HepG2 (cell line): ENCODE results near the gene TRIM9. TPM values are rescaled to one million over a fixed set of nuclear protein-coding genes. Genes with fewer than 3 reads are reported as not detected.

Source experiments
- ATAC-seq: fragments of 200-7000 bp; cut with Tn5 transposase; 3 replicates; pipeline ENCODE4 v1.9.1; 2020; ENCODE audit warnings: mild to moderate bottlenecking, moderate library complexity
- BruUV-seq: library from RNA; stranded (reverse); fragments of 400-500 nt; replicated peaks from 2 replicates; lab custom pipeline; 2021; lab: Mats Ljungman, UMichigan
- CTCF ChIA-PET: fragments of 300-600 bp; formaldehyde crosslinking; extraction: SDS; loops from one replicate; lab custom pipeline; 2021; ENCODE audit warnings: low total read pairs, inconsistent platforms, low intra/inter-chr PET ratio; lab: Yijun Ruan, JAX
- POLR2A ChIA-PET: fragments of 350-600 bp; sonication (Branson Sonifier 250); formaldehyde crosslinking; loops from one replicate; lab custom pipeline; 2020; ENCODE audit warnings: antibody characterized with exemption, inconsistent platforms; lab: Yijun Ruan, JAX
- DNase-seq: peaks from one replicate; pipeline ENCODE4 v3.0.0-alpha.2; 2015; ENCODE audit warnings: low spot score
- FAIRE-seq: peaks from 3 replicates; lab custom pipeline; 2011; peaks lifted over from hg19 to GRCh38; lab: Jason Lieb, UNC
- H2AFZ ChIP-seq: one replicate; pipeline ENCODE4 v1.6.1; 2011; ENCODE audit warnings: low read length, inconsistent platforms
- H3K27ac ChIP-seq: fragments of 300-600 bp; 3 replicates; pipeline ENCODE4 v1.8.0; 2011; ENCODE audit warnings: mixed run types, mild to moderate bottlenecking, mixed read lengths, low read length, inconsistent platforms; ENCODE audit not compliant: insufficient read depth; ENCODE audit errors: extremely low read length
- H3K27me3 ChIP-seq, 2 experiments: fragments of 200-600 bp in 1 of 2; 2 replicates in 1 of 2; 3 replicates in 1 of 2; pipeline versions ENCODE4 v1.6.0 to v1.8.0; 2011; ENCODE audit warnings: low read length in 2 of 2, mild to moderate bottlenecking in 2 of 2, moderate library complexity in 2 of 2, inconsistent platforms in 1 of 2; ENCODE audit not compliant: insufficient read depth in 2 of 2, control insufficient read depth in 1 of 2
- H3K36me3 ChIP-seq, 2 experiments: fragments of 200-600 bp in 1 of 2; replicated peaks in 1 of 2; 2 replicates in 1 of 2; 3 replicates in 1 of 2; pipeline versions ENCODE4 v1.5.1 to v1.8.0; 2011; ENCODE audit warnings: low read length in 2 of 2, inconsistent platforms in 1 of 2; ENCODE audit not compliant: insufficient read depth in 2 of 2, control insufficient read depth in 1 of 2
- H3K4me1 ChIP-seq: 2 replicates; pipeline ENCODE4 v1.5.1; 2012; ENCODE audit warnings: low read length, inconsistent platforms; ENCODE audit not compliant: insufficient read depth
- H3K4me2 ChIP-seq: 2 replicates; pipeline ENCODE4 v1.6.0; 2011; ENCODE audit warnings: low read depth, low read length, inconsistent platforms
- H3K4me3 ChIP-seq, 3 experiments: fragments of 200-600 bp in 1 of 3; sonication (generic), shearing (Covaris generic) in 1 of 3; replicated peaks in 1 of 3; 2 replicates each; pipeline ENCODE4 v1.5.1; 2011 to 2016; ENCODE audit warnings: low read length in 3 of 3, inconsistent platforms in 2 of 3, low read depth in 2 of 3, mild to moderate bottlenecking in 2 of 3, control low read depth in 1 of 3, mixed read lengths in 1 of 3; ENCODE audit not compliant: insufficient read depth in 1 of 3
- H3K79me2 ChIP-seq: one replicate; pipeline ENCODE4 v1.6.1; 2011; ENCODE audit warnings: low read length, inconsistent platforms; ENCODE audit not compliant: insufficient read depth
- H3K9ac ChIP-seq: 2 replicates; pipeline ENCODE4 v1.6.0; 2011; ENCODE audit warnings: mild to moderate bottlenecking, low read depth, low read length, inconsistent platforms; ENCODE audit not compliant: insufficient read depth
- H3K9me3 ChIP-seq: 2 replicates; pipeline ENCODE4 v1.5.1; 2012; ENCODE audit warnings: mild to moderate bottlenecking, low read length
- H4K20me1 ChIP-seq: 2 replicates; pipeline ENCODE4 v1.6.0; 2011; ENCODE audit warnings: inconsistent platforms, mild to moderate bottlenecking, low read length, moderate library complexity; ENCODE audit not compliant: insufficient read depth
- ELF1 ChIP-seq: sonication (generic); formaldehyde crosslinking; IDR thresholded peaks from 2 replicates; pipeline ENCODE4 v1.4.0; 2020; ENCODE audit warnings: missing genetic modification reagents
- ERF ChIP-seq: IDR thresholded peaks from 2 replicates; pipeline ENCODE4 v1.6.1; 2018; ENCODE audit warnings: missing biosample characterization, missing genetic modification reagents
- EZH2 ChIP-seq: conservative IDR thresholded peaks from 2 replicates; pipeline ENCODE4 v1.6.1; 2012; ENCODE audit warnings: mild to moderate bottlenecking, low read depth, low read length, moderate library complexity
- MEIS2 ChIP-seq: sonication (generic); formaldehyde crosslinking; IDR thresholded peaks from 2 replicates; pipeline ENCODE4 v1.9.0; 2021; ENCODE audit warnings: mild to moderate bottlenecking, missing genetic modification reagents
- PHF21A ChIP-seq: sonication (generic); formaldehyde crosslinking; IDR thresholded peaks from 2 replicates; pipeline ENCODE4 v1.5.0; 2020; ENCODE audit warnings: mild to moderate bottlenecking, missing genetic modification reagents
- ZFP37 ChIP-seq: sonication (generic); formaldehyde crosslinking; IDR thresholded peaks from 2 replicates; pipeline ENCODE4 v1.4.0; 2020; ENCODE audit warnings: missing genetic modification reagents, borderline replicate concordance
- ZNF101 ChIP-seq: sonication (generic); formaldehyde crosslinking; IDR thresholded peaks from 2 replicates; pipeline ENCODE4 v1.4.0; 2020; ENCODE audit warnings: mild to moderate bottlenecking, low read depth, missing genetic modification reagents, borderline replicate concordance
- ZNF670 ChIP-seq: sonication (generic); formaldehyde crosslinking; IDR thresholded peaks from 2 replicates; pipeline ENCODE4 v1.8.0; 2022; ENCODE audit warnings: mild to moderate bottlenecking, missing genetic modification reagents, borderline replicate concordance
- ZSCAN20 ChIP-seq: sonication (generic); formaldehyde crosslinking; IDR thresholded peaks from 2 replicates; pipeline ENCODE4 v1.4.0; 2020; ENCODE audit warnings: missing genetic modification reagents, mild to moderate bottlenecking, borderline replicate concordance
- WGBS: methylation state at CpG from one replicate; pipeline ENCODE4 v1.1.6; 2017; ENCODE audit warnings: low lambda C conversion rate; 5-methylcytosine and 5-hydroxymethylcytosine counted together
- in situ Hi-C: cut with HindIII; loops from 2 replicates; pipeline ENCODE4 v1.10.0; 2017; ENCODE audit warnings: low pct_unique_long_range_greater_than_20kb; ENCODE audit not compliant: extremely low pct_ligation_motif_present
- intact Hi-C: fragments of 100-400 bp; cut with micrococcal nuclease; formaldehyde crosslinking; loops from one replicate; pipeline ENCODE4 v1.10.0; 2022; ENCODE audit not compliant: unreplicated experiment
- polyA plus RNA-seq, 8 experiments: library from polyadenylated mRNA; depleted of rRNA in 3 of 8; stranded (reverse) in 7 of 8; unstranded in 1 of 8; fragments of >200 nt; fragmentation: Illumina TruSeq in 4 of 8; extraction: Trizol in 4 of 8; gene quantifications; 2 replicates each; pipeline versions ENCODE4 v1.2.1 to v1.2.3, GENCODE V29; 2011 to 2016; ENCODE audit warnings: low read depth in 4 of 8, missing spikeins in 1 of 8, mixed read lengths in 1 of 8; ENCODE audit not compliant: insufficient read depth in 1 of 8
- total RNA-seq, 5 experiments: library from RNA; depleted of rRNA; stranded (reverse); fragments of >200 nt; fragmentation: Illumina TruSeq; extraction: Trizol; gene quantifications; 2 replicates each; pipeline ENCODE4 v1.2.3, GENCODE V29; 2016; ENCODE audit warnings: low read depth in 1 of 5
- TF ChIP-seq, protein P1 (sequence below): fragments of 450-650 bp; IDR thresholded peaks from 2 replicates; pipeline ENCODE4 v1.6.1; 2017
- TF ChIP-seq, protein P2 (sequence below): sonication (generic); formaldehyde crosslinking; IDR thresholded peaks from 2 replicates; pipeline ENCODE4 v1.8.1; 2022; ENCODE audit warnings: low read depth, mild to moderate bottlenecking, missing genetic modification reagents
- TF ChIP-seq, protein P3 (sequence below): sonication (generic); formaldehyde crosslinking; IDR thresholded peaks from 2 replicates; pipeline ENCODE4; 2020; ENCODE audit warnings: missing genetic modification reagents, mild to moderate bottlenecking, borderline replicate concordance

Gene TRIM9
- total and polyA plus RNA-seq, 2 of the 13 experiments (the other 11 are each of a cell fraction or from before 2014, with no cell fraction given) = 0.04 to 0.07 TPM

DNA sequence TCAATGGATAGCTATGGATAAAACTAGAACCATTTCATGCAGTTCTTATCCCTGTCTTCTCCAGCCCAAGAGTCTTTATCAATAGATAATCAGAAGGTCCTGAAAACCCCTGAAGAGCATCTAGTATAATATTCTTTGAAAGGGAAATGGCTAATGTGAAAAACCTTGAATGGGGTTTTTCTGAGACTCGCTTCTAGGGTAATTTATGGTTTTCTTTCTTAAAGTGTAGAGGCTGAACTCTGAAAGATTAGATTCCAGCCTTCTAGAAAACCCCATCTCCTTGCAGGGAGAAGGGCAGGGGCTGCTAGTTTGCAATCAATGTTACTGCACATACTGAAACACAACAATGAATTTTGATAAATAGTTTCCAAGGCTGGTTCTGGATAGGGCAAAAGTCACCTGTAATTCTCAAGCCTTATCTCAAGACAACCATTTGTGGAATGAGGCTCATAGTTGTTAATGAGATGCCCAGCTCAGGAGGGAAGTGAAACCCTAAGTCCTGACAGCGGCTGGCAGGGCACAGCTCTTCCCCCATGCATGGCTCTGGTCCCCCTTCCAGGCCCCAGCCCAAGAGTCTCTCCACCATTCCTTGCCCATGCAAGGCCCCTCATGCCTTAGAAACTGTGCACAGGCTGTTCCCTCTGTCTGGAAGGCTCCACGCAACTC lies 116.9 kb downstream of the TRIM9 start:
- intact Hi-C loops = no loop called here
- CTCF ChIA-PET = no interaction called here

More for the DNA sequence above, 116.9 kb downstream of the TRIM9 start:
- POLR2A ChIA-PET = no interaction called here
- no peaks in the 10 kb centered on the region for H3K36me3 ChIP-seq
- FAIRE-seq = no peak
- H3K4me2 ChIP-seq = no peak overlapping the region
- no TSS peak for BruUV-seq
- no peak overlapping the region for H2AFZ ChIP-seq
- H3K9ac ChIP-seq = no peak overlapping the region
- 0 out of 2 replicates have a peak, but pooled peaks cover 6% of the 10 kb centered on the region for H3K4me1 ChIP-seq
- H4K20me1 ChIP-seq = no peaks in the 10 kb centered on the region
- no peak overlapping the region for H3K4me3 ChIP-seq
- H3K9me3 ChIP-seq = no peaks in the 10 kb centered on the region
- DNase-seq = no peak
- WGBS = 26% methylated on average over 3 of the region's 3 CpGs
- H3K79me2 ChIP-seq = no peaks in the 10 kb centered on the region
- in situ Hi-C loops = no loop called here
- H3K27me3 ChIP-seq = peaks cover 3 to 28% of the 10 kb centered on the region in 2 experiments; a peak in 3 of 5 replicates
- ATAC-seq = no peak
- no peak for TF ChIP-seq MEIS2 (CRISPR knock-in tag)
- no peak for TF ChIP-seq EZH2
- no peak for TF ChIP-seq ZSCAN20
- no peak for TF ChIP-seq ERF (CRISPR knock-in tag)
- TF ChIP-seq ZFP37 (CRISPR knock-in tag) = no peak
- TF ChIP-seq ELF1 (CRISPR knock-in tag) = no peak
- no peak for TF ChIP-seq ZNF101 (CRISPR knock-in tag)
- TF ChIP-seq, protein P1, sequence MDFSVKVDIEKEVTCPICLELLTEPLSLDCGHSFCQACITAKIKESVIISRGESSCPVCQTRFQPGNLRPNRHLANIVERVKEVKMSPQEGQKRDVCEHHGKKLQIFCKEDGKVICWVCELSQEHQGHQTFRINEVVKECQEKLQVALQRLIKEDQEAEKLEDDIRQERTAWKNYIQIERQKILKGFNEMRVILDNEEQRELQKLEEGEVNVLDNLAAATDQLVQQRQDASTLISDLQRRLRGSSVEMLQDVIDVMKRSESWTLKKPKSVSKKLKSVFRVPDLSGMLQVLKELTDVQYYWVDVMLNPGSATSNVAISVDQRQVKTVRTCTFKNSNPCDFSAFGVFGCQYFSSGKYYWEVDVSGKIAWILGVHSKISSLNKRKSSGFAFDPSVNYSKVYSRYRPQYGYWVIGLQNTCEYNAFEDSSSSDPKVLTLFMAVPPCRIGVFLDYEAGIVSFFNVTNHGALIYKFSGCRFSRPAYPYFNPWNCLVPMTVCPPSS = no peak
- TF ChIP-seq PHF21A = no peak
- TF ChIP-seq, protein P2, sequence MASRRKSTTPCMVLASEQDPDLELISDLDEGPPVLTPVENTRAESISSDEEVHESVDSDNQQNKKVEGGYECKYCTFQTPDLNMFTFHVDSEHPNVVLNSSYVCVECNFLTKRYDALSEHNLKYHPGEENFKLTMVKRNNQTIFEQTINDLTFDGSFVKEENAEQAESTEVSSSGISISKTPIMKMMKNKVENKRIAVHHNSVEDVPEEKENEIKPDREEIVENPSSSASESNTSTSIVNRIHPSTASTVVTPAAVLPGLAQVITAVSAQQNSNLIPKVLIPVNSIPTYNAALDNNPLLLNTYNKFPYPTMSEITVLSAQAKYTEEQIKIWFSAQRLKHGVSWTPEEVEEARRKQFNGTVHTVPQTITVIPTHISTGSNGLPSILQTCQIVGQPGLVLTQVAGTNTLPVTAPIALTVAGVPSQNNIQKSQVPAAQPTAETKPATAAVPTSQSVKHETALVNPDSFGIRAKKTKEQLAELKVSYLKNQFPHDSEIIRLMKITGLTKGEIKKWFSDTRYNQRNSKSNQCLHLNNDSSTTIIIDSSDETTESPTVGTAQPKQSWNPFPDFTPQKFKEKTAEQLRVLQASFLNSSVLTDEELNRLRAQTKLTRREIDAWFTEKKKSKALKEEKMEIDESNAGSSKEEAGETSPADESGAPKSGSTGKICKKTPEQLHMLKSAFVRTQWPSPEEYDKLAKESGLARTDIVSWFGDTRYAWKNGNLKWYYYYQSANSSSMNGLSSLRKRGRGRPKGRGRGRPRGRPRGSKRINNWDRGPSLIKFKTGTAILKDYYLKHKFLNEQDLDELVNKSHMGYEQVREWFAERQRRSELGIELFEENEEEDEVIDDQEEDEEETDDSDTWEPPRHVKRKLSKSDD (CRISPR knock-in tag) = no peak
- TF ChIP-seq, protein P3, sequence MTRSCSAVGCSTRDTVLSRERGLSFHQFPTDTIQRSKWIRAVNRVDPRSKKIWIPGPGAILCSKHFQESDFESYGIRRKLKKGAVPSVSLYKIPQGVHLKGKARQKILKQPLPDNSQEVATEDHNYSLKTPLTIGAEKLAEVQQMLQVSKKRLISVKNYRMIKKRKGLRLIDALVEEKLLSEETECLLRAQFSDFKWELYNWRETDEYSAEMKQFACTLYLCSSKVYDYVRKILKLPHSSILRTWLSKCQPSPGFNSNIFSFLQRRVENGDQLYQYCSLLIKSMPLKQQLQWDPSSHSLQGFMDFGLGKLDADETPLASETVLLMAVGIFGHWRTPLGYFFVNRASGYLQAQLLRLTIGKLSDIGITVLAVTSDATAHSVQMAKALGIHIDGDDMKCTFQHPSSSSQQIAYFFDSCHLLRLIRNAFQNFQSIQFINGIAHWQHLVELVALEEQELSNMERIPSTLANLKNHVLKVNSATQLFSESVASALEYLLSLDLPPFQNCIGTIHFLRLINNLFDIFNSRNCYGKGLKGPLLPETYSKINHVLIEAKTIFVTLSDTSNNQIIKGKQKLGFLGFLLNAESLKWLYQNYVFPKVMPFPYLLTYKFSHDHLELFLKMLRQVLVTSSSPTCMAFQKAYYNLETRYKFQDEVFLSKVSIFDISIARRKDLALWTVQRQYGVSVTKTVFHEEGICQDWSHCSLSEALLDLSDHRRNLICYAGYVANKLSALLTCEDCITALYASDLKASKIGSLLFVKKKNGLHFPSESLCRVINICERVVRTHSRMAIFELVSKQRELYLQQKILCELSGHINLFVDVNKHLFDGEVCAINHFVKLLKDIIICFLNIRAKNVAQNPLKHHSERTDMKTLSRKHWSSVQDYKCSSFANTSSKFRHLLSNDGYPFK = no peak
- TF ChIP-seq ZNF670 (CRISPR knock-in tag) = no peak
- no peak overlapping the region for H3K27ac ChIP-seq
